GM12878 (cell line): ENCODE data around the gene GAS2L2. TPM values are rescaled to one million over a fixed set of nuclear protein-coding genes. Genes with fewer than 3 reads are reported as not detected.

Source experiments
- ATAC-seq: fragments of 200-7000 bp; cut with Tn5 transposase; 3 replicates; pipeline ENCODE4 v1.9.1; 2020; ENCODE audit warnings: mild to moderate bottlenecking, moderate library complexity
- BruUV-seq: library from RNA; stranded (reverse); fragments of 400-500 nt; replicated peaks from 2 replicates; lab custom pipeline; 2021; lab: Mats Ljungman, UMichigan
- CTCF ChIA-PET: fragments of 300-600 bp; sonication (Branson Sonifier 250); formaldehyde crosslinking; extraction: SDS; loops from one replicate; lab custom pipeline; 2021; ENCODE audit warnings: inconsistent platforms; lab: Yijun Ruan, JAX
- POLR2A ChIA-PET: fragments of 350-600 bp; formaldehyde crosslinking; extraction: SDS; loops from one replicate; lab custom pipeline; 2021; ENCODE audit warnings: inconsistent platforms; lab: Charles Lee
- RAD21 ChIA-PET: fragments of 300-600 bp; sonication (Branson Sonifier 250); formaldehyde crosslinking; loops from one replicate; lab custom pipeline; 2023; ENCODE audit warnings: antibody characterized with exemption; ENCODE audit not compliant: unreplicated experiment; lab: Charles Lee
- SMC1A ChIA-PET: fragments of 300-600 bp; sonication (Branson Sonifier 250); formaldehyde crosslinking; loops from one replicate; lab custom pipeline; 2023; ENCODE audit not compliant: unreplicated experiment, uncharacterized antibody; lab: Charles Lee
- DNase-seq: peaks from one replicate; pipeline ENCODE4 v3.0.0-alpha.2; 2011; ENCODE audit warnings: low read depth, low spot score
- FAIRE-seq: peaks from 3 replicates; lab custom pipeline; 2011; peaks lifted over from hg19 to GRCh38; lab: Jason Lieb, UNC
- H2AFZ ChIP-seq: 2 replicates; pipeline ENCODE4 v1.6.0; 2011; ENCODE audit warnings: low read depth, low read length, control low read depth; ENCODE audit not compliant: control insufficient read depth
- H3K27ac ChIP-seq: 2 replicates; pipeline ENCODE4 v1.5.1; 2011; ENCODE audit warnings: control low read depth; ENCODE audit not compliant: control insufficient read depth, insufficient read depth
- H3K27me3 ChIP-seq, 2 experiments: replicated peaks in 1 of 2; 2 replicates each; pipeline versions ENCODE4 v1.6.0 to v1.6.1; 2011; ENCODE audit warnings: low read length in 1 of 2; ENCODE audit not compliant: control insufficient read depth in 2 of 2, insufficient read depth in 2 of 2
- H3K36me3 ChIP-seq, 2 experiments: 2 replicates each; pipeline ENCODE4 v1.5.1; 2011; ENCODE audit warnings: low read length in 1 of 2; ENCODE audit not compliant: control insufficient read depth in 2 of 2, insufficient read depth in 2 of 2
- H3K4me1 ChIP-seq: 2 replicates; pipeline ENCODE4 v1.6.1; 2011; ENCODE audit warnings: mild to moderate bottlenecking, low read length, moderate library complexity, mixed read lengths; ENCODE audit not compliant: control insufficient read depth, insufficient read depth
- H3K4me2 ChIP-seq: 2 replicates; pipeline ENCODE4 v1.6.0; 2011; ENCODE audit warnings: control low read depth; ENCODE audit not compliant: control insufficient read depth, insufficient read depth
- H3K4me3 ChIP-seq: fragments of 200-600 bp; sonication (generic); 2 replicates; pipeline ENCODE4 v1.5.1; 2016
- H3K79me2 ChIP-seq: 2 replicates; pipeline ENCODE4 v1.6.0; 2011; ENCODE audit warnings: low read length; ENCODE audit not compliant: control insufficient read depth, insufficient read depth
- H3K9ac ChIP-seq: 2 replicates; pipeline ENCODE4 v1.8.0; 2011; ENCODE audit warnings: low read length, control low read depth, mixed read lengths; ENCODE audit not compliant: control insufficient read depth, insufficient read depth
- H3K9me3 ChIP-seq: replicated peaks from 3 replicates; pipeline ENCODE4 v1.5.1; 2011; ENCODE audit warnings: mild to moderate bottlenecking, low read length; ENCODE audit not compliant: control insufficient read depth, insufficient read depth
- H4K20me1 ChIP-seq: 2 replicates; pipeline ENCODE4 v1.6.0; 2011; ENCODE audit not compliant: control insufficient read depth, insufficient read depth
- FOXM1 ChIP-seq: IDR thresholded peaks from 2 replicates; pipeline ENCODE4 v1.6.1; 2012; ENCODE audit warnings: low read depth, mild to moderate bottlenecking, inconsistent platforms, low read length, moderate library complexity
- RCOR1 ChIP-seq: conservative IDR thresholded peaks from 2 replicates; pipeline ENCODE4 v1.6.1; 2012; ENCODE audit warnings: low read depth, low read length, improper control_type of control experiment
- SREBF1 ChIP-seq: IDR thresholded peaks from 2 replicates; pipeline ENCODE4 v1.6.1; 2012; ENCODE audit warnings: mild to moderate bottlenecking, low read length
- WGBS: methylation state at CpG from one replicate; pipeline ENCODE4 v1.1.6; 2016; ENCODE audit warnings: low lambda C conversion rate; ENCODE audit not compliant: insufficient replicate concordance, insufficient coverage; ENCODE audit errors: missing lambda C conversion rate; 5-methylcytosine and 5-hydroxymethylcytosine counted together
- in situ Hi-C: fragments of 300-500 bp; cut with MboI; formaldehyde crosslinking; loops from 9 replicates; pipeline ENCODE4 v1.14.3; 2018; ENCODE audit warnings: mixed read lengths
- intact Hi-C: fragments of 100-400 bp; cut with micrococcal nuclease; formaldehyde crosslinking; loops from one replicate; pipeline ENCODE4 v1.14.2; 2022; ENCODE audit not compliant: unreplicated experiment
- polyA plus RNA-seq, 11 experiments: library from polyadenylated mRNA; depleted of rRNA in 4 of 11; unstranded in 6 of 11; stranded (reverse) in 5 of 11; fragments of >200 nt; fragmentation: Nextera tagmentation in 4 of 11; fragmentation: Illumina TruSeq in 1 of 11; extraction: Ambion mirVana in 4 of 11; extraction: Trizol in 1 of 11; gene quantifications; 1 replicate in 1 of 11; 2 replicates in 10 of 11; pipeline versions ENCODE4 v1.2.1 to v1.2.3, GENCODE V29; 2011 to 2016; ENCODE audit warnings: inconsistent platforms in 2 of 11, missing spikeins in 2 of 11, low read depth in 1 of 11
- total RNA-seq, 4 experiments: library from RNA; depleted of rRNA in 3 of 4; stranded (reverse); fragments of >200 nt in 3 of 4; fragmentation: Illumina TruSeq in 1 of 4; extraction: Trizol in 1 of 4; gene quantifications; 2 replicates each; pipeline versions ENCODE4 v1.2.1 to v1.2.3, GENCODE V29; 2013 to 2021
- TF ChIP-seq, protein P1 (sequence below): IDR thresholded peaks from 2 replicates; pipeline ENCODE4 v1.6.1; 2012; ENCODE audit warnings: low read length, inconsistent platforms
- TF ChIP-seq, protein P2 (sequence below): fragments of 150-350 bp; IDR thresholded peaks from 2 replicates; pipeline ENCODE4 v1.6.1; 2016; ENCODE audit warnings: low read depth, low read length

Gene GAS2L2
- total and polyA plus RNA-seq, 10 of the 15 experiments (the other 5 are each of a cell fraction or from before 2014, with no cell fraction given): 0.01 TPM; not detected in 9

DNA sequence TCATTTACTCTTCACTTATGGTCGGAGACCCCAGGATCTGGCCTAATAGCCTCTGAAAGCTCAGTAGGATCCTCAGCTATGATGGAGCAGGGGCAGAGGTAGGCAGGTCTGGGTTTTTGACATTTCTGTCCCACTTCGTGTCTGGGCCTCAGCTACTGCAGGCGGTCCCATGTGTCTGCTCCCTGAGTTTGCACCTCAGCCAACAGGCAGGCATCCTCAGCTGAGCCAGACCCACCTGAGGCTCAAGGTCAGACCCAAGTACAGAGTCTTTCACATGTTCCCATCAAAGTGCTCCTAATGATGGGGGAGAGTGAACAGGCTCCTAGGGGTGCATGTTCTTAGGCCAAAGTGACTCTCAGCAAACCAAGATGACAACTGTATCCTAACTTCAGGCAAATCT lies 24.5 kb downstream of the GAS2L2 start:
- ChIA-PET POLR2A (no interaction called here), SMC1A (no interaction called here), RAD21 (no interaction called here), CTCF (interaction anchor here (0.7 to 3.1 kb wide), 2 partner anchors 19 to 558 kb away, joined by 3 to 11 read pairs; no protein-coding TSS in a partner anchor)
- Histone ChIP-seq H4K20me1 (no peaks in the 10 kb centered on the region), H3K9me3 (no peaks in the 10 kb centered on the region), H3K4me3 (no peak overlapping the region), H3K4me2 (no peak overlapping the region), H3K4me1 (no peaks in the 10 kb centered on the region), H2AFZ (no peak overlapping the region), H3K9ac (no peak overlapping the region), H3K27me3 (no peaks in the 10 kb centered on the region), H3K36me3 (peaks cover 3 to 5% of the 10 kb centered on the region in 2 experiments; a peak in 3 of 4 replicates), H3K27ac (no peak overlapping the region), H3K79me2 (no peaks in the 10 kb centered on the region)
- WGBS: 100% methylated on average over 3 of the region's 3 CpGs
- in situ Hi-C loops (no loop called here), intact Hi-C loops (no loop called here)
- TF ChIP-seq, protein P1, sequence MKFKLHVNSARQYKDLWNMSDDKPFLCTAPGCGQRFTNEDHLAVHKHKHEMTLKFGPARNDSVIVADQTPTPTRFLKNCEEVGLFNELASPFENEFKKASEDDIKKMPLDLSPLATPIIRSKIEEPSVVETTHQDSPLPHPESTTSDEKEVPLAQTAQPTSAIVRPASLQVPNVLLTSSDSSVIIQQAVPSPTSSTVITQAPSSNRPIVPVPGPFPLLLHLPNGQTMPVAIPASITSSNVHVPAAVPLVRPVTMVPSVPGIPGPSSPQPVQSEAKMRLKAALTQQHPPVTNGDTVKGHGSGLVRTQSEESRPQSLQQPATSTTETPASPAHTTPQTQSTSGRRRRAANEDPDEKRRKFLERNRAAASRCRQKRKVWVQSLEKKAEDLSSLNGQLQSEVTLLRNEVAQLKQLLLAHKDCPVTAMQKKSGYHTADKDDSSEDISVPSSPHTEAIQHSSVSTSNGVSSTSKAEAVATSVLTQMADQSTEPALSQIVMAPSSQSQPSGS: no peak
- TF ChIP-seq SREBF1 (no peak), FOXM1 (no peak), RCOR1 (no peak)
- TF ChIP-seq, protein P2, sequence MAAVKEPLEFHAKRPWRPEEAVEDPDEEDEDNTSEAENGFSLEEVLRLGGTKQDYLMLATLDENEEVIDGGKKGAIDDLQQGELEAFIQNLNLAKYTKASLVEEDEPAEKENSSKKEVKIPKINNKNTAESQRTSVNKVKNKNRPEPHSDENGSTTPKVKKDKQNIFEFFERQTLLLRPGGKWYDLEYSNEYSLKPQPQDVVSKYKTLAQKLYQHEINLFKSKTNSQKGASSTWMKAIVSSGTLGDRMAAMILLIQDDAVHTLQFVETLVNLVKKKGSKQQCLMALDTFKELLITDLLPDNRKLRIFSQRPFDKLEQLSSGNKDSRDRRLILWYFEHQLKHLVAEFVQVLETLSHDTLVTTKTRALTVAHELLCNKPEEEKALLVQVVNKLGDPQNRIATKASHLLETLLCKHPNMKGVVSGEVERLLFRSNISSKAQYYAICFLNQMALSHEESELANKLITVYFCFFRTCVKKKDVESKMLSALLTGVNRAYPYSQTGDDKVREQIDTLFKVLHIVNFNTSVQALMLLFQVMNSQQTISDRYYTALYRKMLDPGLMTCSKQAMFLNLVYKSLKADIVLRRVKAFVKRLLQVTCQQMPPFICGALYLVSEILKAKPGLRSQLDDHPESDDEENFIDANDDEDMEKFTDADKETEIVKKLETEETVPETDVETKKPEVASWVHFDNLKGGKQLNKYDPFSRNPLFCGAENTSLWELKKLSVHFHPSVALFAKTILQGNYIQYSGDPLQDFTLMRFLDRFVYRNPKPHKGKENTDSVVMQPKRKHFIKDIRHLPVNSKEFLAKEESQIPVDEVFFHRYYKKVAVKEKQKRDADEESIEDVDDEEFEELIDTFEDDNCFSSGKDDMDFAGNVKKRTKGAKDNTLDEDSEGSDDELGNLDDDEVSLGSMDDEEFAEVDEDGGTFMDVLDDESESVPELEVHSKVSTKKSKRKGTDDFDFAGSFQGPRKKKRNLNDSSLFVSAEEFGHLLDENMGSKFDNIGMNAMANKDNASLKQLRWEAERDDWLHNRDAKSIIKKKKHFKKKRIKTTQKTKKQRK: no peak
- no TSS peak for BruUV-seq
- FAIRE-seq (no peak), ATAC-seq (no peak), DNase-seq (no peak)
